ENCODE measurements around the gene NT5C1B.

The NT5C1B gene

DNA sequence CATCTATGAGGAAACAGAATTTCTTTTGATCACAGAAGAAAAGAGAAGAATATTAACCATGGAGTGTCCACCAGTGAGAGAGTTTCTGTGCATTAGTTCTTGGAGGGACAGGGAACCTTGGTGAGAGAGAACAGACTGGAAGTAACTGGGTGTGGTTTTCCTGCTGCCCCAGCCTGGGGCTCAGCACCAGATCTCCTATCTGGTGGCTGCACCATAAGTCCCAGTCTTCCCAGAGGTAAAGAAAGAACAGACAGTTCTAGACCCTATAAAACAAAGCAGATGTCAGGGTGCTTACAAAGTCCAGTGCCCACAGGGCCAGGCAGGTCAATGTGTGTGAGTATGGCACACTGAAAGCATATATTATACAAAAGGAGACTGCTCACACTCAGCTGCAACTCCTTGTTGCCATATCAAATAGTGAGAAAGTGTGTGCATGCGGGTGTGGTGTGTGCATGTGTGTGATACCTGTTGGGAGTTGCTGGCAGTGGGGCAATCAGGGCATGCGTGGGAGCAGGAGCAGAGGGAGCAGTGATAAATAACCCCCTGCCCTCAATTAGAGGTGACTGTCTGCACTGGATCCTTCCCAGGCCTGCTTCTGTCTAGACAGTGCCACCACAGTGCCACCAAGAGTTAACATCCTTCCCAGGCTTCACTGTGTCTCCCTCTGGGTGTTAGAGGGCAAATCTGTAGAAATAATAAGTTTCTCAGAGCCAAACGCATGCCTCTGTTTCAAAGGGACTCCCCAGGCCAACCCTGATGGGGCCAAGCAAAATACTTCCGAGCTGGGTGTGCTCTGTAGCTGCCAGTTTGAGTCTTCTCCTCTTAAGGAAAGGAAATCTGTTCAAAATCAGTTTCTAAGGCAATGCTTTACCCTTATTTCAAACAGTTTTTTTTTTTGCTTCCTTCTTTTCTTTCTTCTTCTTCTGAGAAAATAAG is 74.6 kb downstream of the NT5C1B start:
- no peak for DNase-seq

Data from HCEC 1CT (cell line).